CD4-positive, alpha-beta T cell (primary cell): ENCODE measurements around the gene LRRC1. TPM values are rescaled to one million over a fixed set of nuclear protein-coding genes. Genes with fewer than 3 reads are reported as not detected.

Experiments
- ATAC-seq: fragments of 200-7000 bp; cut with Tn5 transposase; one replicate; pipeline ENCODE4 v1.10.0; 2022; ENCODE audit warnings: mild to moderate bottlenecking; ENCODE audit not compliant: poor library complexity
- CTCF ChIA-PET: fragments of 350-600 bp; sonication (Branson Sonifier 250); formaldehyde crosslinking; loops from one replicate; lab custom pipeline; 2021; ENCODE audit warnings: antibody characterized with exemption, inconsistent platforms; lab: Charles Lee
- POLR2A ChIA-PET: fragments of 350-600 bp; sonication (Branson Sonifier 250); formaldehyde crosslinking; loops from one replicate; lab custom pipeline; 2021; ENCODE audit warnings: antibody characterized with exemption, inconsistent platforms; lab: Charles Lee
- DNase-seq, 14 experiments: peaks; one replicate each; pipeline ENCODE4 v3.0.0-alpha.2; 2013 to 2020; ENCODE audit warnings: mixed read lengths in 2 of 14
- H3K27ac ChIP-seq, 2 donors: one replicate each; pipeline versions ENCODE4 v1.5.1 to v1.7.0; 2013; ENCODE audit warnings: low read length in 2 of 2, low read depth in 1 of 2, mild to moderate bottlenecking in 1 of 2
- H3K27me3 ChIP-seq, 2 experiments: 1 replicate in 1 of 2; 2 replicates in 1 of 2; pipeline versions ENCODE4 v1.6.1 to v1.7.0; 2013; ENCODE audit warnings: low read length in 2 of 2, control low read depth in 1 of 2, mild to moderate bottlenecking in 1 of 2, moderate library complexity in 1 of 2; ENCODE audit not compliant: insufficient read depth in 2 of 2, control insufficient read depth in 1 of 2
- H3K36me3 ChIP-seq: one replicate; pipeline ENCODE4 v1.6.1; 2013; ENCODE audit warnings: low read length, control low read depth; ENCODE audit not compliant: insufficient read depth
- H3K4me1 ChIP-seq: one replicate; pipeline ENCODE4 v1.6.1; 2013; ENCODE audit warnings: low read length, control low read depth; ENCODE audit not compliant: insufficient read depth
- H3K4me3 ChIP-seq: one replicate; pipeline ENCODE4 v1.5.1; 2013; ENCODE audit warnings: mild to moderate bottlenecking, low read length, moderate library complexity
- H3K9me3 ChIP-seq, 2 experiments: 1 replicate in 1 of 2; 2 replicates in 1 of 2; pipeline versions ENCODE4 v1.6.1 to v1.7.0; 2013; ENCODE audit warnings: low read length in 2 of 2, mild to moderate bottlenecking in 2 of 2, control low read depth in 1 of 2, moderate library complexity in 1 of 2; ENCODE audit not compliant: control insufficient read depth in 1 of 2, insufficient read depth in 1 of 2
- H3K27ac Mint-ChIP-seq: one replicate; pipeline ENCODE4 v1.8.0; 2020; ENCODE audit warnings: mixed read lengths
- H3K27me3 Mint-ChIP-seq: one replicate; pipeline ENCODE4 v1.8.0; 2021; ENCODE audit warnings: mixed read lengths
- H3K36me3 Mint-ChIP-seq: one replicate; pipeline ENCODE4 v1.8.0; 2021; ENCODE audit warnings: low read depth, mixed read lengths
- H3K4me1 Mint-ChIP-seq: one replicate; pipeline ENCODE4 v1.8.0; 2021; ENCODE audit warnings: low read depth, mixed read lengths
- H3K4me3 Mint-ChIP-seq: one replicate; pipeline ENCODE4 v1.8.0; 2020; ENCODE audit warnings: mild to moderate bottlenecking, mixed read lengths
- H3K9me3 Mint-ChIP-seq: one replicate; pipeline ENCODE4 v1.8.0; 2020; ENCODE audit warnings: mixed read lengths
- CTCF ChIP-seq: fragments of 200-600 bp; IDR thresholded peaks from one replicate; pipeline ENCODE4 v1.8.0; 2022; ENCODE audit warnings: antibody characterized with exemption, mild to moderate bottlenecking
- intact Hi-C, 2 experiments: fragments of 100-400 bp; cut with DNase I in 1 of 2; cut with micrococcal nuclease in 1 of 2; formaldehyde crosslinking; loops; one replicate each; pipeline versions ENCODE4 v1.15.1 to v1.9.0; 2023 to 2025; cut with DNase I, micrococcal nuclease
- total RNA-seq, 174 experiments: library from RNA in 2 of 174; stranded (reverse) in 2 of 174; gene quantifications; one replicate each; pipeline ENCODE4 v1.2.3 and lab custom pipeline; 2021 to 2026

LRRC1 gene
- total RNA-seq, 2 experiments from 2014 or later: 0.78 to 1.1 TPM

GRCh38 chr6:53754330-53754729 lies 40.5 kb upstream of the LRRC1 start:
- no peaks in the 10 kb centered on the region for H3K4me1 ChIP-seq
- ChIA-PET POLR2A (no interaction called here), CTCF (no interaction called here)
- no peak for TF ChIP-seq CTCF
- H3K4me3 ChIP-seq: no peak overlapping the region
- no peak overlapping the region for H3K27ac ChIP-seq
- H3K27me3 ChIP-seq: no peaks in the 10 kb centered on the region
- ATAC-seq: no peak
- intact Hi-C loops: no loop called here
- H3K36me3 ChIP-seq: no peaks in the 10 kb centered on the region
- no peaks in the 10 kb centered on the region for H3K36me3 Mint-ChIP-seq
- H3K27ac Mint-ChIP-seq: no peak overlapping the region
- no peak overlapping the region for H3K4me3 Mint-ChIP-seq
- no peak for DNase-seq
- H3K4me1 Mint-ChIP-seq: no peaks in the 10 kb centered on the region
- no peaks in the 10 kb centered on the region for H3K9me3 Mint-ChIP-seq
- no peaks in the 10 kb centered on the region for H3K9me3 ChIP-seq
- no peaks in the 10 kb centered on the region for H3K27me3 Mint-ChIP-seq

DNA sequence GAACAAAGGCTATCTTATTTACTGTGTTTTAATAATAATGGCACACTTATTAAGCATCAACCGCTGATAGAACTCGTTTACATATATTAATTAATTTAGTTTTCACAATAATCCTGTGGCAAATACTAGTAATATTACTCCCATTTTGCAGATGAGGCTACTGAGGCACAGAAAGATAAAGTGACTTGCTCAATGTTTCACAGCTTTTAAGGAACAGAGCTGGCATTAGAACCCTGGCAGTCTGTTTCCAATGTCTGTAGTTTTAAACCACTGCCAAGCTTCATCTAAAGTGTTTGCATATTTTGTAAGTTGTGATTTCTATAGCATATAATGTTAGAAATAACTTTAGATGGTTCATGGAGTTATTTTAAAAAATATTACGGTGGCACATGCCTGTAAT lies 38.4 kb upstream of the LRRC1 start:
- no peaks in the 10 kb centered on the region for H3K36me3 Mint-ChIP-seq
- H3K4me3 ChIP-seq: no peak overlapping the region
- no peaks in the 10 kb centered on the region for H3K36me3 ChIP-seq
- intact Hi-C loops: no loop called here
- no peak for TF ChIP-seq CTCF
- H3K4me1 Mint-ChIP-seq: no peaks in the 10 kb centered on the region
- ChIA-PET CTCF (interaction anchor here (1.1 kb wide), 1 partner anchor 31 kb away, joined by 4 read pairs; no protein-coding TSS in a partner anchor), POLR2A (no interaction called here)
- no peak for DNase-seq
- H3K27me3 ChIP-seq: no peaks in the 10 kb centered on the region
- no peak overlapping the region for H3K27ac Mint-ChIP-seq
- H3K27ac ChIP-seq: no peak overlapping the region
- no peaks in the 10 kb centered on the region for H3K9me3 Mint-ChIP-seq
- no peak for ATAC-seq
- no peaks in the 10 kb centered on the region for H3K9me3 ChIP-seq
- H3K27me3 Mint-ChIP-seq: no peaks in the 10 kb centered on the region
- H3K4me1 ChIP-seq: no peaks in the 10 kb centered on the region
- H3K4me3 Mint-ChIP-seq: no peak overlapping the region

GRCh38 chr6:53758496-53758895 lies 36.3 kb upstream of the LRRC1 start:
- TF ChIP-seq CTCF: no peak
- H3K4me3 Mint-ChIP-seq: no peak overlapping the region
- CTCF ChIA-PET: no interaction called here
- H3K4me1 Mint-ChIP-seq: no peaks in the 10 kb centered on the region
- no peaks in the 10 kb centered on the region for H3K36me3 Mint-ChIP-seq
- intact Hi-C loops: no loop called here
- ATAC-seq (no peak), DNase-seq (no peak)
- no peaks in the 10 kb centered on the region for H3K9me3 Mint-ChIP-seq
- Histone ChIP-seq H3K4me3 (no peak overlapping the region), H3K27ac (no peak overlapping the region), H3K36me3 (no peaks in the 10 kb centered on the region), H3K9me3 (no peaks in the 10 kb centered on the region), H3K4me1 (no peaks in the 10 kb centered on the region), H3K27me3 (no peaks in the 10 kb centered on the region)
- H3K27me3 Mint-ChIP-seq: peaks cover 2% of the 10 kb centered on the region
- H3K27ac Mint-ChIP-seq: no peak overlapping the region
- POLR2A ChIA-PET: no interaction called here
